HCT116 (cell line): ENCODE results near the gene THSD4. TPM values are rescaled to one million over a fixed set of nuclear protein-coding genes. Genes with fewer than 3 reads are reported as not detected.

Source experiments
- ATAC-seq: fragments of 200-7000 bp; cut with Tn5 transposase; 2 replicates; pipeline ENCODE4 v1.9.1; 2020; ENCODE audit warnings: mild to moderate bottlenecking, moderate library complexity
- BruUV-seq: library from RNA; stranded (reverse); fragments of 400-500 nt; replicated peaks from 2 replicates; lab custom pipeline; 2021; lab: Mats Ljungman, UMichigan
- CTCF ChIA-PET: fragments of 300-600 bp; sonication (Branson Sonifier 250); formaldehyde crosslinking; loops from one replicate; lab custom pipeline; 2021; ENCODE audit warnings: antibody characterized with exemption; lab: Charles Lee
- POLR2A ChIA-PET: fragments of 300-600, 350-600 bp; sonication (Branson Sonifier 250); formaldehyde crosslinking; loops from one replicate; lab custom pipeline; 2021; ENCODE audit warnings: antibody characterized with exemption; lab: Charles Lee
- RAD21 ChIA-PET, 2 experiments: fragments of 300-600 bp; sonication (Branson Sonifier 250); formaldehyde crosslinking; loops; one replicate each; lab custom pipeline; 2023; ENCODE audit warnings: low total read pairs in 2 of 2; ENCODE audit not compliant: uncharacterized antibody in 2 of 2, unreplicated experiment in 2 of 2, low non-redundant PET in 1 of 2; lab: Charles Lee
- DNase-seq: peaks from one replicate; pipeline ENCODE4 v3.0.0-alpha.2; 2010; ENCODE audit warnings: low read depth, low spot score
- H2AFZ ChIP-seq: fragments of 200-600 bp; shearing (Covaris generic), sonication (generic); 2 replicates; pipeline ENCODE4 v1.6.1; 2017; ENCODE audit warnings: low read depth, mixed run types, mixed read lengths, antibody characterized with exemption, low read length; ENCODE audit not compliant: poor library complexity, severe bottlenecking
- H3K27ac ChIP-seq: 2 replicates; pipeline ENCODE4 v1.5.1; 2012; ENCODE audit warnings: low read depth, low read length
- H3K27me3 ChIP-seq: fragments of 200-600 bp; sonication (generic); 2 replicates; pipeline ENCODE4 v1.6.1; 2016; ENCODE audit warnings: mixed run types, low read length, mixed read lengths; ENCODE audit not compliant: insufficient read depth
- H3K36me3 ChIP-seq, 2 experiments: fragments of 200-500 bp in 1 of 2; fragments of 200-600 bp in 1 of 2; sonication (Bioruptor generic) in 1 of 2; sonication (generic) in 1 of 2; 2 replicates each; pipeline versions ENCODE4 v1.5.1 to v1.6.1; 2014 to 2016; ENCODE audit warnings: low read length in 2 of 2, inconsistent platforms in 1 of 2, mixed read lengths in 1 of 2, mixed run types in 1 of 2; ENCODE audit not compliant: insufficient read depth in 2 of 2, control insufficient read depth in 1 of 2
- H3K4me1 ChIP-seq, 2 experiments: fragments of 200-600 bp in 1 of 2; sonication (generic) in 1 of 2; 2 replicates each; pipeline versions ENCODE4 v1.5.1 to v1.6.1; 2012 to 2017; ENCODE audit warnings: low read length in 2 of 2, inconsistent platforms in 1 of 2, mild to moderate bottlenecking in 1 of 2, mixed read lengths in 1 of 2, mixed run types in 1 of 2, moderate library complexity in 1 of 2; ENCODE audit not compliant: insufficient read depth in 2 of 2, control insufficient read depth in 1 of 2
- H3K4me2 ChIP-seq: fragments of 200-600 bp; sonication (generic); 2 replicates; pipeline ENCODE4 v1.6.1; 2017; ENCODE audit warnings: mixed run types, low read length, mixed read lengths
- H3K4me3 ChIP-seq, 2 experiments: fragments of 200-600 bp in 1 of 2; sonication (generic) in 1 of 2; replicated peaks in 1 of 2; 2 replicates each; pipeline ENCODE4 v1.5.1; 2011 to 2016; ENCODE audit warnings: low read length in 2 of 2, control low read depth in 1 of 2, low read depth in 1 of 2, mild to moderate bottlenecking in 1 of 2, mixed read lengths in 1 of 2, mixed run types in 1 of 2
- H3K79me2 ChIP-seq: fragments of 200-600 bp; sonication (generic); 2 replicates; pipeline ENCODE4 v1.6.1; 2017; ENCODE audit warnings: mild to moderate bottlenecking, mixed run types, low read length, moderate library complexity, mixed read lengths; ENCODE audit not compliant: insufficient read depth
- H3K9ac ChIP-seq: fragments of 200-600 bp; sonication (generic); 2 replicates; pipeline ENCODE4 v1.6.1; 2016; ENCODE audit warnings: low read length, mixed read lengths
- H3K9me2 ChIP-seq: fragments of 200-600 bp; sonication (generic), shearing (Covaris generic); 2 replicates; pipeline ENCODE4 v1.6.1; 2017; ENCODE audit warnings: mixed run types, mild to moderate bottlenecking, moderate library complexity; ENCODE audit not compliant: insufficient read depth
- H3K9me3 ChIP-seq, 2 experiments: fragments of 200-500 bp in 1 of 2; fragments of 200-600 bp in 1 of 2; sonication (Bioruptor generic) in 1 of 2; sonication (generic) in 1 of 2; 2 replicates each; pipeline ENCODE4 v1.6.1; 2014 to 2017; ENCODE audit warnings: low read length in 2 of 2, mixed read lengths in 2 of 2, inconsistent platforms in 1 of 2, low read depth in 1 of 2, mild to moderate bottlenecking in 1 of 2, mixed run types in 1 of 2, moderate library complexity in 1 of 2; ENCODE audit not compliant: control insufficient read depth in 1 of 2, insufficient read depth in 1 of 2
- H4K20me1 ChIP-seq: fragments of 200-600 bp; sonication (generic), shearing (Covaris generic); 2 replicates; pipeline ENCODE4 v1.6.1; 2017; ENCODE audit warnings: mixed run types, mild to moderate bottlenecking, moderate library complexity; ENCODE audit not compliant: insufficient read depth
- CBX3 ChIP-seq: IDR thresholded peaks from 2 replicates; pipeline ENCODE4 v1.6.1; 2012; ENCODE audit warnings: low read depth
- CEBPB ChIP-seq: IDR thresholded peaks from 2 replicates; pipeline ENCODE4 v1.6.1; 2012; ENCODE audit warnings: low read depth
- CTCF ChIP-seq, 3 experiments: fragments of 200-600 bp in 1 of 3; sonication (generic) in 1 of 3; IDR thresholded peaks in 2 of 3; conservative IDR thresholded peaks in 1 of 3; 2 replicates each; pipeline ENCODE4 v1.5.1; 2012 to 2017; ENCODE audit warnings: low read depth in 2 of 3, low read length in 2 of 3, antibody characterized with exemption in 1 of 3, borderline replicate concordance in 1 of 3, control low read depth in 1 of 3, mild to moderate bottlenecking in 1 of 3, mixed read lengths in 1 of 3, mixed run types in 1 of 3, moderate library complexity in 1 of 3; ENCODE audit not compliant: insufficient read depth in 1 of 3
- EZH2 ChIP-seq: fragments of 200-600 bp; sonication (generic); IDR thresholded peaks from 2 replicates; pipeline ENCODE4 v1.6.1; 2017; ENCODE audit warnings: antibody characterized with exemption, mixed run types
- JUND ChIP-seq: IDR thresholded peaks from 2 replicates; pipeline ENCODE4 v1.6.1; 2012
- POLR2AphosphoS5 ChIP-seq: IDR thresholded peaks from 2 replicates; pipeline ENCODE4 v1.6.1; 2011; ENCODE audit warnings: mild to moderate bottlenecking, low read depth, low read length, moderate library complexity
- RAD21 ChIP-seq: IDR thresholded peaks from 2 replicates; pipeline ENCODE4 v1.6.1; 2012; ENCODE audit warnings: low read depth, mild to moderate bottlenecking
- YY1 ChIP-seq: IDR thresholded peaks from 2 replicates; pipeline ENCODE4 v1.6.1; 2011; ENCODE audit warnings: low read length, low read depth, moderate library complexity, mild to moderate bottlenecking; ENCODE audit not compliant: insufficient replicate concordance; ENCODE audit errors: extremely low read depth
- intact Hi-C: fragments of 100-400 bp; cut with micrococcal nuclease; formaldehyde crosslinking; loops from 2 replicates; pipeline ENCODE4 v1.10.0; 2022
- total RNA-seq: library from RNA; stranded (reverse); gene quantifications from one replicate; pipeline ENCODE4 v1.2.1, GENCODE V29; 2021; ENCODE audit not compliant: unreplicated experiment
- TF ChIP-seq, protein P1 (sequence below): IDR thresholded peaks from 2 replicates; pipeline ENCODE4 v1.6.1; 2012
- TF ChIP-seq, protein P2 (sequence below): IDR thresholded peaks from 2 replicates; pipeline ENCODE4 v1.6.1; 2012; ENCODE audit warnings: low read depth

The THSD4 gene
- total RNA-seq, 1 experiment from 2014 or later, result 30.5 TPM

- H3K4me3 ChIP-seq, result no peak overlapping the region
- no peak overlapping the region for H2AFZ ChIP-seq
- no peaks in the 10 kb centered on the region for H3K79me2 ChIP-seq
- H3K4me1 ChIP-seq, result peaks cover 0 to 12% of the 10 kb centered on the region in 2 experiments; a peak in 1 of 4 replicates
- intact Hi-C loops, result no loop called here
- no peaks in the 10 kb centered on the region for H3K9me3 ChIP-seq
- BruUV-seq, result no TSS peak
- no peak overlapping the region for H3K9ac ChIP-seq
- ChIA-PET RAD21 (no interaction called here), POLR2A (no interaction called here), CTCF (no interaction called here)
- H3K4me2 ChIP-seq, result no peak overlapping the region
- DNase-seq (no peak), ATAC-seq (no peak)
- TF ChIP-seq CTCF (IDR thresholded peaks at IDR 0.05 in 2 of 3, conservative IDR thresholded peaks at IDR 0.05 in 1 of 3; ENCODE audit: borderline replicate concordance in 1 of 3, insufficient read depth in 1 of 3, low read depth in 2 of 3, low read length in 2 of 3), result no peak
- H4K20me1 ChIP-seq, result no peaks in the 10 kb centered on the region
- H3K36me3 ChIP-seq, result no peaks in the 10 kb centered on the region
- H3K27ac ChIP-seq, result no peak overlapping the region
- H3K27me3 ChIP-seq, result no peaks in the 10 kb centered on the region
- H3K9me2 ChIP-seq, result no peaks in the 10 kb centered on the region
Measured at GRCh38 chr15:71220828-71221227, 105.6 kb downstream of the THSD4 start.

GRCh38 chr15:71221417-71221816 lies 106.1 kb downstream of the THSD4 start:
- ChIA-PET POLR2A (no interaction called here), CTCF (no interaction called here), RAD21 (no interaction called here)
- Histone ChIP-seq H3K4me1 (peaks cover 0 to 12% of the 10 kb centered on the region in 2 experiments; a peak in 1 of 4 replicates), H3K4me2 (no peak overlapping the region), H3K9me3 (no peaks in the 10 kb centered on the region), H3K36me3 (no peaks in the 10 kb centered on the region), H3K9me2 (no peaks in the 10 kb centered on the region), H3K27ac (no peak overlapping the region), H4K20me1 (no peaks in the 10 kb centered on the region), H3K27me3 (no peaks in the 10 kb centered on the region), H3K9ac (no peak overlapping the region), H2AFZ (no peak overlapping the region), H3K4me3 (no peak overlapping the region), H3K79me2 (no peaks in the 10 kb centered on the region)
- no TSS peak for BruUV-seq
- TF ChIP-seq CTCF (IDR thresholded peaks at IDR 0.05 in 2 of 3, conservative IDR thresholded peaks at IDR 0.05 in 1 of 3; ENCODE audit: borderline replicate concordance in 1 of 3, insufficient read depth in 1 of 3, low read depth in 2 of 3, low read length in 2 of 3) (no peak), JUND (no peak), YY1 (no peak), CEBPB (no peak), RAD21 (no peak), POLR2AphosphoS5 (no peak), CBX3 (no peak), EZH2 (no peak)
- TF ChIP-seq, protein P1, sequence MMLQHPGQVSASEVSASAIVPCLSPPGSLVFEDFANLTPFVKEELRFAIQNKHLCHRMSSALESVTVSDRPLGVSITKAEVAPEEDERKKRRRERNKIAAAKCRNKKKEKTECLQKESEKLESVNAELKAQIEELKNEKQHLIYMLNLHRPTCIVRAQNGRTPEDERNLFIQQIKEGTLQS, result no peak
- TF ChIP-seq, protein P2, sequence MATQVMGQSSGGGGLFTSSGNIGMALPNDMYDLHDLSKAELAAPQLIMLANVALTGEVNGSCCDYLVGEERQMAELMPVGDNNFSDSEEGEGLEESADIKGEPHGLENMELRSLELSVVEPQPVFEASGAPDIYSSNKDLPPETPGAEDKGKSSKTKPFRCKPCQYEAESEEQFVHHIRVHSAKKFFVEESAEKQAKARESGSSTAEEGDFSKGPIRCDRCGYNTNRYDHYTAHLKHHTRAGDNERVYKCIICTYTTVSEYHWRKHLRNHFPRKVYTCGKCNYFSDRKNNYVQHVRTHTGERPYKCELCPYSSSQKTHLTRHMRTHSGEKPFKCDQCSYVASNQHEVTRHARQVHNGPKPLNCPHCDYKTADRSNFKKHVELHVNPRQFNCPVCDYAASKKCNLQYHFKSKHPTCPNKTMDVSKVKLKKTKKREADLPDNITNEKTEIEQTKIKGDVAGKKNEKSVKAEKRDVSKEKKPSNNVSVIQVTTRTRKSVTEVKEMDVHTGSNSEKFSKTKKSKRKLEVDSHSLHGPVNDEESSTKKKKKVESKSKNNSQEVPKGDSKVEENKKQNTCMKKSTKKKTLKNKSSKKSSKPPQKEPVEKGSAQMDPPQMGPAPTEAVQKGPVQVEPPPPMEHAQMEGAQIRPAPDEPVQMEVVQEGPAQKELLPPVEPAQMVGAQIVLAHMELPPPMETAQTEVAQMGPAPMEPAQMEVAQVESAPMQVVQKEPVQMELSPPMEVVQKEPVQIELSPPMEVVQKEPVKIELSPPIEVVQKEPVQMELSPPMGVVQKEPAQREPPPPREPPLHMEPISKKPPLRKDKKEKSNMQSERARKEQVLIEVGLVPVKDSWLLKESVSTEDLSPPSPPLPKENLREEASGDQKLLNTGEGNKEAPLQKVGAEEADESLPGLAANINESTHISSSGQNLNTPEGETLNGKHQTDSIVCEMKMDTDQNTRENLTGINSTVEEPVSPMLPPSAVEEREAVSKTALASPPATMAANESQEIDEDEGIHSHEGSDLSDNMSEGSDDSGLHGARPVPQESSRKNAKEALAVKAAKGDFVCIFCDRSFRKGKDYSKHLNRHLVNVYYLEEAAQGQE, result no peak
- intact Hi-C loops, result no loop called here
- DNase-seq, result no peak
- no peak for ATAC-seq
